OCI-LY3 (cell line): Measurements from ENCODE around the gene CBX1.
A peak's percentile ranks its signal among the peaks of the same experiment; 100 is the strongest.

Source experiments
- H2AFZ ChIP-seq: fragments of 200-600, 300-600 bp; shearing (Covaris generic); 2 replicates; pipeline ENCODE4 v1.6.0; 2014; ENCODE audit warnings: antibody characterized with exemption, low read depth, low read length
- H3K27ac ChIP-seq: fragments of 200-600, 300-600 bp; sonication (generic); 2 replicates; pipeline ENCODE4 v1.5.1; 2014; ENCODE audit warnings: mild to moderate bottlenecking, low read length, moderate library complexity, mixed read lengths
- H3K27me3 ChIP-seq: fragments of 200-600, 300-600 bp; sonication (generic); 2 replicates; pipeline ENCODE4 v1.6.1; 2014; ENCODE audit warnings: low read depth, low read length, mixed read lengths
- H3K36me3 ChIP-seq: fragments of 200-600, 300-600 bp; sonication (generic); replicated peaks from 2 replicates; pipeline ENCODE3; 2014; ENCODE audit warnings: low read depth, low read length, mixed read lengths
- H3K4me1 ChIP-seq: fragments of 300-600, 200-600 bp; sonication (generic); 2 replicates; pipeline ENCODE4 v1.6.1; 2014; ENCODE audit warnings: low read length, mixed read lengths
- H3K4me2 ChIP-seq: fragments of 200-600, 300-600 bp; sonication (generic); 2 replicates; pipeline ENCODE4 v1.6.1; 2014; ENCODE audit warnings: low read length, mixed read lengths
- H3K4me3 ChIP-seq: fragments of 300-600, 200-600 bp; sonication (generic); 2 replicates; pipeline ENCODE4 v1.5.1; 2014; ENCODE audit warnings: antibody characterized with exemption, mild to moderate bottlenecking, low read length, moderate library complexity
- H3K79me2 ChIP-seq: fragments of 300-600, 200-600 bp; shearing (Covaris generic); 2 replicates; pipeline ENCODE4 v1.6.1; 2014; ENCODE audit warnings: mild to moderate bottlenecking, low read length, mixed read lengths
- H3K9ac ChIP-seq: fragments of 300-600, 200-600 bp; shearing (Covaris generic); 2 replicates; pipeline ENCODE4 v1.6.0; 2014; ENCODE audit warnings: mild to moderate bottlenecking, low read length, moderate library complexity
- H3K9me3 ChIP-seq: fragments of 200-600, 300-600 bp; shearing (Covaris generic); 2 replicates; pipeline ENCODE4 v1.6.1; 2014; ENCODE audit warnings: low read length, mixed read lengths; ENCODE audit not compliant: insufficient read depth
- H4K20me1 ChIP-seq: fragments of 200-600, 300-600 bp; sonication (generic); 2 replicates; pipeline ENCODE4 v1.6.1; 2016; ENCODE audit warnings: low read length, mixed read lengths; ENCODE audit not compliant: insufficient read depth
- CTCF ChIP-seq: fragments of 200-600, 300-600 bp; sonication (generic); IDR thresholded peaks from 2 replicates; pipeline ENCODE4 v1.5.1; 2014; ENCODE audit warnings: antibody characterized with exemption, low read length, low read depth
- EZH2phosphoT487 ChIP-seq: fragments of 200-600 bp; shearing (Covaris generic); IDR thresholded peaks from 2 replicates; pipeline ENCODE4 v1.6.1; 2018; ENCODE audit warnings: antibody characterized with exemption, mixed run types, low read depth

CBX1 gene

GRCh38 chr17:48055531-48056245 lies 45.6 kb downstream of the CBX1 start:
- TF ChIP-seq CTCF, result no peak
- TF ChIP-seq EZH2phosphoT487, result no peak
- peaks cover 77% of the 10 kb centered on the region for H3K36me3 ChIP-seq
- H4K20me1 ChIP-seq, result peaks cover 26% of the 10 kb centered on the region
- H3K79me2 ChIP-seq, result peaks cover 84% of the 10 kb centered on the region
- peaks cover 50% of the 10 kb centered on the region for H3K4me1 ChIP-seq
- H2AFZ ChIP-seq, result no peak overlapping the region
- H3K9ac ChIP-seq, result peak overlapping the region; percentile 80
- H3K27me3 ChIP-seq, result no peaks in the 10 kb centered on the region
- peak overlapping the region; percentile 84 for H3K27ac ChIP-seq
- H3K9me3 ChIP-seq, result no peaks in the 10 kb centered on the region
- H3K4me3 ChIP-seq, result peak overlapping the region; percentile 55
- H3K4me2 ChIP-seq, result peak overlapping the region; percentile 79

GRCh38 chr17:48054238-48055185 lies 46.8 kb downstream of the CBX1 start:
- H2AFZ ChIP-seq, result no peak overlapping the region
- TF ChIP-seq EZH2phosphoT487 (no peak), CTCF (no peak)
- H3K4me1 ChIP-seq, result peaks cover 60% of the 10 kb centered on the region
- peak overlapping the region; percentile 55; the same call in 1 of the 2 replicates for H3K4me3 ChIP-seq
- H4K20me1 ChIP-seq, result peaks cover 26% of the 10 kb centered on the region
- H3K9ac ChIP-seq, result peak overlapping the region; percentile 80
- H3K4me2 ChIP-seq, result peak overlapping the region; percentile 79
- H3K79me2 ChIP-seq, result peaks cover 93% of the 10 kb centered on the region
- no peaks in the 10 kb centered on the region for H3K9me3 ChIP-seq
- H3K27ac ChIP-seq, result peak overlapping the region; percentile 84
- peaks cover 75% of the 10 kb centered on the region for H3K36me3 ChIP-seq
- H3K27me3 ChIP-seq, result no peaks in the 10 kb centered on the region

- Histone ChIP-seq H3K27ac (peak overlapping the region; percentile 17; the same call in 1 of the 2 replicates), H3K4me1 (peaks cover 60% of the 10 kb centered on the region), H3K79me2 (peaks cover 93% of the 10 kb centered on the region), H3K27me3 (no peaks in the 10 kb centered on the region), H3K4me3 (no peak overlapping the region), H3K36me3 (peaks cover 69% of the 10 kb centered on the region), H4K20me1 (peaks cover 26% of the 10 kb centered on the region), H3K4me2 (no peak overlapping the region), H3K9ac (no peak overlapping the region), H2AFZ (no peak overlapping the region), H3K9me3 (no peaks in the 10 kb centered on the region)
- TF ChIP-seq EZH2phosphoT487 (no peak), CTCF (no peak)
Measured at GRCh38 chr17:48053758-48054237, 47.5 kb downstream of the CBX1 start.
